ENCODE results near the gene IPO4. TPM values are rescaled to one million over a fixed set of nuclear protein-coding genes. Genes with fewer than 3 reads are reported as not detected.
A peak's percentile ranks its signal among the peaks of the same experiment; 100 is the strongest.

Gene IPO4
- total RNA-seq, 2 experiments from 2014 or later, result 98.4 to 102 TPM

DNA sequence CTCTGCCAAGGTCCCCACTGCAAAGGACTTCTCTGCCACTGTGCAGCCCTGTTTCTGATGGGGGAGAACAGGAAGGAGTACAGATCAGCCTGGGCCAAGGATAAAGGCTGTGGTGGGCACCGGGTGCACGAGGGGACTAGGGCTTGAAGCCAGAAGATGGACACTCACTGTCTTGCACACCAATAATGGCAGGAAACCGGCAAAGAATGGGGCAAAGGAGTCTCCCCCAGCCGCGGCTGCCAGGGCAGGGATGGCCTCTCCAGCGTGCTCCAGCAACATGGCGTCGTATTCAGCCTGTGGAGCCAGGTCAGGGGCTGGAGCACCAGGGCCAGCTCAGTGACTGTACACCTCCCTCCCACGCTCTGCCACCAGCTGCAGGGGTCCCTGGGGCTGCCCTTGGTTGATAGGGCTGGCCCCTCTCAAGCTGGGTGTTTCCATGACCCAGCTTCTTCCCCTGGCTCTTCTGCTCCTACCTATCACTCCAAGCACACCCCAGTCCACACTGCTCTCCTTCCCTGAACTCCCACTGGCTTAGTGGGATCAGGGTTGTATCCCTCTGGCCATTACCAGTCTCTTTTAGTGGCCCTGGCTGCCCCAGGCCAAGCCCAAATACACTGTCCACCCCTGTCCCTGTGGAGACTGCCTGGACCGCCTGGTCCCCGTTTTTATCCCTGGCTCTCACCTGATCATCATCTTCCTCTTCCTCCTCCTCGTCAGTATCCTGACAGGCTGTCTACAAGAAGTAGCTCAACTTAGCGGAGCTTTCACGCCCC, 6.3 kb downstream of the IPO4 start:
- Mint-ChIP-seq H3K4me1 (ENCODE audit: low read depth) (peaks cover 13% of the 10 kb centered on the region), H3K4me3 (no peak overlapping the region), H3K9me3 (no peaks in the 10 kb centered on the region), H3K27ac (no peak overlapping the region), H3K27me3 (no peaks in the 10 kb centered on the region), H3K36me3 (ENCODE audit: low read depth) (peaks cover 26% of the 10 kb centered on the region)
- DNase-seq (no peak), ATAC-seq (no peak)
- ChIA-PET POLR2A (interaction anchor here (1.1 to 13.4 kb wide), 5 partner anchors 11 to 50 kb away, joined by 3 to 163 read pairs (median 6); partner anchors contain the start of genes IRF9, REC8 and TM9SF1), CTCF (no interaction called here)
- intact Hi-C loops (cut with micrococcal nuclease), result no loop called here
- TF ChIP-seq, protein P1, sequence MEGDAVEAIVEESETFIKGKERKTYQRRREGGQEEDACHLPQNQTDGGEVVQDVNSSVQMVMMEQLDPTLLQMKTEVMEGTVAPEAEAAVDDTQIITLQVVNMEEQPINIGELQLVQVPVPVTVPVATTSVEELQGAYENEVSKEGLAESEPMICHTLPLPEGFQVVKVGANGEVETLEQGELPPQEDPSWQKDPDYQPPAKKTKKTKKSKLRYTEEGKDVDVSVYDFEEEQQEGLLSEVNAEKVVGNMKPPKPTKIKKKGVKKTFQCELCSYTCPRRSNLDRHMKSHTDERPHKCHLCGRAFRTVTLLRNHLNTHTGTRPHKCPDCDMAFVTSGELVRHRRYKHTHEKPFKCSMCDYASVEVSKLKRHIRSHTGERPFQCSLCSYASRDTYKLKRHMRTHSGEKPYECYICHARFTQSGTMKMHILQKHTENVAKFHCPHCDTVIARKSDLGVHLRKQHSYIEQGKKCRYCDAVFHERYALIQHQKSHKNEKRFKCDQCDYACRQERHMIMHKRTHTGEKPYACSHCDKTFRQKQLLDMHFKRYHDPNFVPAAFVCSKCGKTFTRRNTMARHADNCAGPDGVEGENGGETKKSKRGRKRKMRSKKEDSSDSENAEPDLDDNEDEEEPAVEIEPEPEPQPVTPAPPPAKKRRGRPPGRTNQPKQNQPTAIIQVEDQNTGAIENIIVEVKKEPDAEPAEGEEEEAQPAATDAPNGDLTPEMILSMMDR (IDR thresholded peaks at IDR 0.05), result no peak

DNA sequence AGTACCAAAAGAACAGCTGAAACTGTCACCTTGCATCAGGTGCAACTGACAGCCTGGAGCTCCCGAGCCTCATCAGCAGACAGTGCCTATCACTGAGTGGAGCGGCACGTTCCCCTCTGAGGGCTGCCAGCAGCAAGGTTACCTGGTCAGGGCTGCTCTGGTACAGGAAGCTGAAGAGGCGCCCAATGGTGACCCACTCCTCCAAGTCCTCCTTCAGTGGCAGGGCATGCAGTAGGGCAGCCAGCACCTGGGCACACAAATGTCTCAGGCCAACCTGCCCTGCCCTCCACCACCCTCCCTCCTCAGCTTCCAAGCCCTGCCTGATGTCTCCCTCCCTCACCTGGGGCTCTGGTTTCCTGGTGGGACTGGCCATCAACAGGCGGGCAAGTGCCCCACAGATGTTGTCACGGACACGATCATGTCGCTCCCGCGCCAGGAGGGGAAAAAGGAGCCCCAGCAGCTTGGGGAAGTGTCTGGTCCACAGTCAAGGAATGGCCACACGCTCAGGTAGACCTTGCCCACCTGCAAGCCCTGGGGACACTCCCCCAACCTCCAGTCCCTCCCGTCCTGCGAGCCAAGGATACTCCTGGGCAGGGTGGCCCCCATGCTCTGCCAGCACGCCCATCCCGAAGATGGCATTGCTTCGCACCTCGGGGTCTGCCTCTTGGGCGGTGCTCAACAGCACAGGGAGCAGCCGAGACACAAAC, 7.1 kb downstream of the IPO4 start:
- peaks cover 6% of the 10 kb centered on the region for H3K4me1 Mint-ChIP-seq (ENCODE audit: low read depth)
- DNase-seq, result no peak
- TF ChIP-seq, protein P1 (IDR thresholded peaks at IDR 0.05), result no peak
- no peaks in the 10 kb centered on the region for H3K9me3 Mint-ChIP-seq
- H3K27ac Mint-ChIP-seq, result no peak overlapping the region
- H3K27me3 Mint-ChIP-seq, result no peaks in the 10 kb centered on the region
- peaks cover 21% of the 10 kb centered on the region for H3K36me3 Mint-ChIP-seq (ENCODE audit: low read depth)
- no peak for ATAC-seq
- CTCF ChIA-PET, result interaction anchor here (1.1 kb wide), 1 partner anchor 125 kb away, joined by 4 read pairs; no protein-coding TSS in a partner anchor
- POLR2A ChIA-PET, result interaction anchor here (0.8 to 13.4 kb wide), 7 partner anchors 10 to 52 kb away, joined by 3 to 163 read pairs (median 4); partner anchors contain the start of genes IRF9, PSME1, REC8 and TM9SF1
- intact Hi-C loops (cut with micrococcal nuclease), result no loop called here
- H3K4me3 Mint-ChIP-seq, result no peak overlapping the region

DNA sequence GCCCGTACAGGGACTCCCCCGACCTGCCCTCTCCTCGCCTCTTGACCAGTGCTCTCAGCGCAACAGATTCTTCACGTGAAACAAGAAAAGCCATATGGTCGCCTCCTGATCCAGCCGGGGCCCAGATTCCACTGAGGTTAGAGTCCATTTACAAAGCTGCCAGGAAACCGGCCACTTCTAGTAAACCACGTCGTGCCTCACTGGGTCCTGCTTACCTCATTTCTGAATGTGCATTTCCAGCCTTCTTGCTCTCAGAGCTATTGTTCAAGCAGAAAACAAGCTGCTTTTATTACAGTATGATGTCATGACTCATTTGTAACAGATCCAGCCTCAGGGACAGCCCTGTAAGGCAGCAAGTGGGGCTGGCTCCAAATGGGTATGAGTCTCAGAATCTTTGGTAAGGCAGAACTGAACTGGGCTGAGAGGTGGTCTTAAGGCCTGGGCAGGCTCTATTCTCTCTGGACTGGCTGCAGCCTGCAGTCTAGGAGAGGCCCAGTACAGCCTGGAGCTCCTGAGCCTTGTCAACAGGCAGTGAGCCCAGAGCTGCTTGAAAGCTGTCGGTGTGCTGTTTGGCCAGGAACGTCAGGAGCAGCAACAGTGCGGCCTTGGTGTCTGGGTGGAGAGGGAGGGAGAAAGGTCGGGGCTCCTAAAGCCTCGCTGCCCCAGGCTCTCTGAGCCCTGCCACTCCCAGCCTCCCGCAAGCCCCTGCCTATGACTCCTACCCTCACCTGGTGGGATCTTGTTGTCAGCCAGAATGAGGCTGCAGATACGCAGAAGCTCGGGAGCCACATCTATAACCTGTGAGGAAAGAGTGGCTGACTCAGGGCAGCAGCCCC, 8.4 kb downstream of the IPO4 start:
- intact Hi-C loops (cut with micrococcal nuclease), result no loop called here
- Mint-ChIP-seq H3K27ac (peak overlapping the region; percentile 5), H3K4me3 (no peak overlapping the region), H3K4me1 (ENCODE audit: low read depth) (peaks cover 2% of the 10 kb centered on the region), H3K36me3 (ENCODE audit: low read depth) (peaks cover 21% of the 10 kb centered on the region), H3K27me3 (no peaks in the 10 kb centered on the region), H3K9me3 (no peaks in the 10 kb centered on the region)
- TF ChIP-seq, protein P1 (IDR thresholded peaks at IDR 0.05), result no peak
- ChIA-PET CTCF (interaction anchor here (1.1 to 2.7 kb wide), 2 partner anchors 19 to 126 kb away, joined by 4 to 13 read pairs; partner anchors contain the start of gene IRF9), POLR2A (interaction anchor here (0.6 to 13.4 kb wide), 10 partner anchors 8 to 53 kb away, joined by 3 to 163 read pairs (median 12); partner anchors contain the start of genes CHMP4A, IPO4, IRF9 and PSME1)
- ATAC-seq, result no peak
- no peak for DNase-seq

DNA sequence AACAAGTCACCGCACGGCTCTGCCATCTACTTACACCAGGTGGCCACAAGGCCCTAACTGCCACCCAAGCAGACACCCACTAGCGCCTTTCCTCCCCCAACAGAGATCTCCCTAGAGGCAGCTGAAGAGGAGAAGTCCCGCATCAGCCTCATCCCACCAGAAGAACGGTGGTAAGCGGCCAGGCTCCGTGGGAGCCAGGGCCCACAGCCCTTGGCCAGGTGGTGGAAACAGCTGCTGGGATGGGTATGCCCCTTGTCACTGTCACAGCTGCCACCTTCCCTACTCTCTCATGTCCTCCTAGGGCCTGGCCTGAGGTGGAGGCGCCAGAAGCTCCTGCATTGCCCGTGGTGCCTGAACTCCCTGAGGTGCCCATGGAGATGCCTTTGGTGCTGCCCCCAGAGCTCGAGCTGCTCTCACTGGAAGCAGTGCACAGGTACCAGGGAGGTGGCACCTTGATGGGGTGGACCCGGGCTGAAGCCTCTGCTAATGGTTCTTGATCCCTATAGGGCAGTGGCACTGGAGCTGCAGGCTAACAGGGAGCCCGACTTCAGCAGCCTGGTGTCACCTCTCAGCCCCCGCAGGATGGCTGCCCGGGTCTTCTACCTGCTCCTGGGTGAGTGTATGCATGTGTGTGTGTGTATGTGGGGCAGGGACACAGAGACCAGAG, 9.2 kb downstream of the IPO4 start:
- Mint-ChIP-seq H3K4me3 (no peak overlapping the region), H3K9me3 (no peaks in the 10 kb centered on the region), H3K27ac (no peak overlapping the region), H3K4me1 (ENCODE audit: low read depth) (peaks cover 2% of the 10 kb centered on the region), H3K36me3 (ENCODE audit: low read depth) (peaks cover 17% of the 10 kb centered on the region), H3K27me3 (no peaks in the 10 kb centered on the region)
- TF ChIP-seq, protein P1 (IDR thresholded peaks at IDR 0.05), result no peak
- intact Hi-C loops (cut with micrococcal nuclease), result no loop called here
- DNase-seq (no peak), ATAC-seq (no peak)
- ChIA-PET POLR2A (interaction anchor here (0.6 to 13.4 kb wide), 8 partner anchors 8 to 34 kb away, joined by 3 to 163 read pairs (median 24); partner anchors contain the start of genes CHMP4A, IPO4, IRF9 and PSME2), CTCF (interaction anchor here (2.7 kb wide), 1 partner anchor 18 kb away, joined by 13 read pairs; the partner anchor contains the start of gene IRF9)

Data from activated CD8-positive, alpha-beta T cell treated with anti-CD3 and anti-CD28 coated beads for 36 hours (primary cell).